HepG2 (cell line): ENCODE measurements around the gene PTGIS. TPM values are rescaled to one million over a fixed set of nuclear protein-coding genes. Genes with fewer than 3 reads are reported as not detected.

ENCODE experiments used
- ATF7 ChIP-seq, 2 experiments: fragments of 450-650 bp in 1 of 2; sonication (generic) in 1 of 2; formaldehyde crosslinking in 1 of 2; IDR thresholded peaks; 2 replicates each; pipeline versions ENCODE4 v1.4.0 to v1.6.1; 2016 to 2020; ENCODE audit warnings: antibody characterized with exemption in 1 of 2, mild to moderate bottlenecking in 1 of 2, missing genetic modification reagents in 1 of 2
- CENPBD1 ChIP-seq: sonication (generic); formaldehyde crosslinking; IDR thresholded peaks from 2 replicates; pipeline ENCODE4 v1.8.0; 2022; ENCODE audit warnings: missing genetic modification reagents, low read depth, mild to moderate bottlenecking, borderline replicate concordance
- CREBL2 ChIP-seq: sonication (generic); formaldehyde crosslinking; IDR thresholded peaks from 2 replicates; pipeline ENCODE4 v1.8.1; 2023; ENCODE audit warnings: missing genetic modification reagents, mild to moderate bottlenecking, borderline replicate concordance
- DNMT3B ChIP-seq: conservative IDR thresholded peaks from 2 replicates; pipeline ENCODE4 v1.6.1; 2016; ENCODE audit warnings: missing biosample characterization, control low read depth
- DR1 ChIP-seq: sonication (generic); formaldehyde crosslinking; IDR thresholded peaks from 2 replicates; pipeline ENCODE4 v1.8.0; 2021; ENCODE audit warnings: mild to moderate bottlenecking, missing genetic modification reagents, inconsistent platforms
- FOSL1 ChIP-seq: sonication (generic); formaldehyde crosslinking; IDR thresholded peaks from 2 replicates; pipeline ENCODE4 v1.9.0; 2021; ENCODE audit warnings: missing genetic modification reagents, borderline replicate concordance
- HNF4A ChIP-seq: sonication (generic); formaldehyde crosslinking; IDR thresholded peaks from 2 replicates; pipeline ENCODE4 v1.4.0; 2020; ENCODE audit warnings: missing genetic modification reagents
- HNRNPLL ChIP-seq: fragments of 200-400 bp; formaldehyde crosslinking; IDR thresholded peaks from 2 replicates; pipeline ENCODE4 v1.6.1; 2017; ENCODE audit warnings: mild to moderate bottlenecking, low read depth, low read length; ENCODE audit not compliant: poor library complexity, severe bottlenecking
- JDP2 ChIP-seq: sonication (generic); formaldehyde crosslinking; IDR thresholded peaks from 2 replicates; pipeline ENCODE4 v1.8.1; 2022; ENCODE audit warnings: missing genetic modification reagents, borderline replicate concordance
- KAT2B ChIP-seq: fragments of 150-350 bp; IDR thresholded peaks from 2 replicates; pipeline ENCODE4 v1.6.1; 2014; ENCODE audit warnings: low read depth, low read length, borderline replicate concordance
- KLF11 ChIP-seq: IDR thresholded peaks from 2 replicates; pipeline ENCODE4 v1.6.1; 2016; ENCODE audit warnings: missing compliant biosample characterization
- MLLT10 ChIP-seq: sonication (generic); formaldehyde crosslinking; IDR thresholded peaks from 2 replicates; pipeline ENCODE4 v1.4.0; 2020; ENCODE audit warnings: missing genetic modification reagents
- NCOA5 ChIP-seq: sonication (generic); formaldehyde crosslinking; IDR thresholded peaks from 2 replicates; pipeline ENCODE4 v1.4.0; 2020; ENCODE audit warnings: missing genetic modification reagents
- RXRB ChIP-seq: IDR thresholded peaks from 2 replicates; pipeline ENCODE4 v1.6.1; 2016; ENCODE audit warnings: borderline replicate concordance, missing genetic modification reagents, missing compliant biosample characterization
- SOX13 ChIP-seq, 3 experiments: fragments of 450-650 bp in 1 of 3; sonication (generic) in 1 of 3; formaldehyde crosslinking in 1 of 3; IDR thresholded peaks in 2 of 3; conservative IDR thresholded peaks in 1 of 3; 2 replicates each; pipeline versions ENCODE4 v1.5.0 to v1.6.1; 2016 to 2020; ENCODE audit warnings: antibody characterized with exemption in 1 of 3, mild to moderate bottlenecking in 1 of 3, missing compliant biosample characterization in 1 of 3, missing genetic modification reagents in 1 of 3, moderate library complexity in 1 of 3
- SPEN ChIP-seq: sonication (generic); formaldehyde crosslinking; IDR thresholded peaks from 2 replicates; pipeline ENCODE4 v1.5.1; 2020; ENCODE audit warnings: low read depth, mild to moderate bottlenecking, missing genetic modification reagents
- SRY ChIP-seq: sonication (generic); formaldehyde crosslinking; IDR thresholded peaks from 2 replicates; pipeline ENCODE4 v1.8.0; 2022; ENCODE audit warnings: mild to moderate bottlenecking, missing genetic modification reagents
- TAF15 ChIP-seq: fragments of 200-400 bp; formaldehyde crosslinking; IDR thresholded peaks from one replicate; pipeline ENCODE4 v1.6.1; 2018; ENCODE audit warnings: mild to moderate bottlenecking, low read depth, low read length; ENCODE audit not compliant: poor library complexity, severe bottlenecking
- ZIK1 ChIP-seq: sonication (generic); formaldehyde crosslinking; IDR thresholded peaks from 2 replicates; pipeline ENCODE4 v1.5.0; 2020; ENCODE audit warnings: mild to moderate bottlenecking, low read depth, missing genetic modification reagents, borderline replicate concordance
- ZNF180 ChIP-seq: sonication (generic); formaldehyde crosslinking; IDR thresholded peaks from 2 replicates; pipeline ENCODE4 v1.4.0; 2020; ENCODE audit warnings: low read depth, missing genetic modification reagents, borderline replicate concordance
- ZNF574 ChIP-seq: sonication (generic); formaldehyde crosslinking; IDR thresholded peaks from 2 replicates; pipeline ENCODE4 v1.4.0; 2020; ENCODE audit warnings: missing genetic modification reagents
- ZNF577 ChIP-seq: sonication (generic); formaldehyde crosslinking; IDR thresholded peaks from 2 replicates; pipeline ENCODE4 v1.4.0; 2020; ENCODE audit warnings: mild to moderate bottlenecking, low read depth, missing genetic modification reagents, borderline replicate concordance
- ZNF781 ChIP-seq: sonication (generic); formaldehyde crosslinking; IDR thresholded peaks from 2 replicates; pipeline ENCODE4 v1.5.1; 2020; ENCODE audit warnings: borderline replicate concordance, mild to moderate bottlenecking, missing genetic modification reagents; ENCODE audit errors: not compliant biosample characterization
- polyA plus RNA-seq, 8 experiments: library from polyadenylated mRNA; depleted of rRNA in 3 of 8; stranded (reverse) in 7 of 8; unstranded in 1 of 8; fragments of >200 nt; fragmentation: Illumina TruSeq in 4 of 8; extraction: Trizol in 4 of 8; gene quantifications; 2 replicates each; pipeline versions ENCODE4 v1.2.1 to v1.2.3, GENCODE V29; 2011 to 2016; ENCODE audit warnings: low read depth in 4 of 8, missing spikeins in 1 of 8, mixed read lengths in 1 of 8; ENCODE audit not compliant: insufficient read depth in 1 of 8
- total RNA-seq, 5 experiments: library from RNA; depleted of rRNA; stranded (reverse); fragments of >200 nt; fragmentation: Illumina TruSeq; extraction: Trizol; gene quantifications; 2 replicates each; pipeline ENCODE4 v1.2.3, GENCODE V29; 2016; ENCODE audit warnings: low read depth in 1 of 5
- TF ChIP-seq, protein P1 (sequence below): sonication (generic); formaldehyde crosslinking; IDR thresholded peaks from 2 replicates; pipeline ENCODE4 v1.4.0; 2020; ENCODE audit warnings: missing genetic modification reagents

The PTGIS gene
- total and polyA plus RNA-seq, 2 of the 13 experiments (the other 11 are each of a cell fraction or from before 2014, with no cell fraction given), result not detected

DNA sequence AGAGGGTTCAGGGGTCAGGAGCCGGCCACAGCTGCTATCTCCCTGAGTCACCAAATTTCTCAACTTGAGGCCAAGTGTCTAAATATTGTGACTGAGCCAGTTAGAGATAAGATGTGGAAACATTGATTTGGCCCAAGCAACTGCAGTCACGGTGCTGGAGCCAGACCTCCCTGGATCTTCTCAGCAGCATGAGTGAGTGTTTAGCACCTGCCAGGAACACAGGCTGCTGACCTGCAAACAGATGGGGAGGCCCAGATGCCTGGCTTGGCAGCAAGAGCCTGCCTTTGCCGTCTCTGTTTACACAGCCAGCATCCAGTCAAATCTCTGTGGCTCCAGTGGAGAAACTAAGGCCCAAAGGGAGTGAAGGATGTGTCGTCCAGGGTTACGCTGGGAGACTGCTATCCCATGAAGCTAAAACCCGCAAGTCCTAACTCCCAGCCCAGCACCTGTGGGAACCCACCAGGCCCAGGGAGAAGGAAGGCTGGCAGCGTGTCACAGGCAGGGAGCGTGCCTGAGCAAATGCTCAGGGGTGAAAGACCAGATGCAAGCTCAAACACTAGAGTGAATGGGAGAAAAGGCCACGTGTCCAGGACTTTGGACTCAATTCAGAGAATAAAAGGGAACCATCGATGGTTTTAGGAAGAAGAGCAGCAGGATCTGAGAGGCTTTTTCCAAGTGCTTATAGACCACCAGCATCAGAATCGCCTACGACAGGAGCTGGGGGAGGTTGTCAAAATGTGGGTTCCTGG lies 15.9 kb upstream of the PTGIS start (continued):
- no peak for TF ChIP-seq TAF15
- peak; percentile 74; the same call in 1 of the 2 replicates for TF ChIP-seq SRY (CRISPR knock-in tag)
- no peak for TF ChIP-seq ZNF577 (CRISPR knock-in tag)
- no peak for TF ChIP-seq HNRNPLL
- peak; percentile 99 for TF ChIP-seq SPEN (CRISPR knock-in tag)
- peak; percentile 87 for TF ChIP-seq ZNF574
- TF ChIP-seq MLLT10 (CRISPR knock-in tag), result no peak
- TF ChIP-seq RXRB (CRISPR knock-in tag), result peak; percentile 92
- TF ChIP-seq JDP2 (CRISPR knock-in tag), result no peak
- peak; percentile 90 for TF ChIP-seq FOSL1 (CRISPR knock-in tag)
- peak; percentile 88; the same call in 1 of the 2 replicates for TF ChIP-seq CREBL2
- TF ChIP-seq CENPBD1 (CRISPR knock-in tag), result no peak
- TF ChIP-seq DR1 (CRISPR knock-in tag), result peak; percentile 80
- TF ChIP-seq KAT2B, result no peak
- TF ChIP-seq KLF11, result peak; percentile 59; the same call in 1 of the 2 replicates
- TF ChIP-seq DNMT3B, result 0 out of 2 replicates have a peak, but pooled peaks have one; percentile 31
- TF ChIP-seq ATF7 (IDR thresholded peaks at IDR 0.05), result no peak
- TF ChIP-seq ATF7 (CRISPR knock-in tag; IDR thresholded peaks at IDR 0.05), result peak; percentile 63
- TF ChIP-seq SOX13 (IDR thresholded peaks at IDR 0.05), result peak; percentile 76; the same call in 1 of the 2 replicates
- TF ChIP-seq SOX13 (CRISPR knock-in tag; conservative IDR thresholded peaks at IDR 0.05 in 1 of 2, IDR thresholded peaks at IDR 0.05 in 1 of 2), result peak in 1 of 2 experiments; percentile 84; a peak in 2 of 4 replicates
- peak; percentile 98 for TF ChIP-seq HNF4A (CRISPR knock-in tag)
- TF ChIP-seq ZNF781 (CRISPR knock-in tag), result peak; percentile 89
- peak; percentile 93 for TF ChIP-seq ZIK1 (CRISPR knock-in tag)
- TF ChIP-seq ZNF180 (CRISPR knock-in tag), result no peak
- no peak for TF ChIP-seq NCOA5 (CRISPR knock-in tag)
- TF ChIP-seq, protein P1, sequence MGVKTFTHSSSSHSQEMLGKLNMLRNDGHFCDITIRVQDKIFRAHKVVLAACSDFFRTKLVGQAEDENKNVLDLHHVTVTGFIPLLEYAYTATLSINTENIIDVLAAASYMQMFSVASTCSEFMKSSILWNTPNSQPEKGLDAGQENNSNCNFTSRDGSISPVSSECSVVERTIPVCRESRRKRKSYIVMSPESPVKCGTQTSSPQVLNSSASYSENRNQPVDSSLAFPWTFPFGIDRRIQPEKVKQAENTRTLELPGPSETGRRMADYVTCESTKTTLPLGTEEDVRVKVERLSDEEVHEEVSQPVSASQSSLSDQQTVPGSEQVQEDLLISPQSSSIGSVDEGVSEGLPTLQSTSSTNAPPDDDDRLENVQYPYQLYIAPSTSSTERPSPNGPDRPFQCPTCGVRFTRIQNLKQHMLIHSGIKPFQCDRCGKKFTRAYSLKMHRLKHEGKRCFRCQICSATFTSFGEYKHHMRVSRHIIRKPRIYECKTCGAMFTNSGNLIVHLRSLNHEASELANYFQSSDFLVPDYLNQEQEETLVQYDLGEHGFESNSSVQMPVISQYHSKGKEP (CRISPR knock-in tag), result no peak; the same call in 1 of the 2 replicates
